Neural progenitor cell (in vitro differentiated cells): ENCODE data around the gene NR2C2. TPM values are rescaled to one million over a fixed set of nuclear protein-coding genes. Genes with fewer than 3 reads are reported as not detected.

ENCODE experiments used
- DNase-seq: peaks from one replicate; pipeline ENCODE4 v3.0.0-alpha.2; 2016; ENCODE audit warnings: low spot score
- H2AFZ ChIP-seq: fragments of 200-600 bp; sonication (generic); replicated peaks from 2 replicates; pipeline ENCODE4 v1.6.1; 2016; ENCODE audit warnings: antibody characterized with exemption
- H3F3A ChIP-seq: fragments of 200-600 bp; sonication (generic); 2 replicates; pipeline ENCODE4 v1.6.1; 2016; ENCODE audit warnings: antibody characterized with exemption, low read depth
- H3K27ac ChIP-seq: fragments of 200-600 bp; sonication (generic); 2 replicates; pipeline ENCODE4 v1.5.1; 2016; ENCODE audit warnings: mild to moderate bottlenecking
- H3K27me3 ChIP-seq: fragments of 200-600 bp; sonication (generic); 2 replicates; pipeline ENCODE4 v1.6.1; 2016; ENCODE audit warnings: mild to moderate bottlenecking, moderate library complexity
- H3K36me3 ChIP-seq: fragments of 200-600 bp; sonication (generic); 2 replicates; pipeline ENCODE4 v1.5.1; 2016
- H3K4me1 ChIP-seq: fragments of 200-600 bp; sonication (generic); 2 replicates; pipeline ENCODE4 v1.6.1; 2016; ENCODE audit warnings: mixed run types
- H3K4me2 ChIP-seq: fragments of 200-600 bp; sonication (generic); 2 replicates; pipeline ENCODE4 v1.6.1; 2016
- H3K4me3 ChIP-seq: fragments of 200-600 bp; sonication (generic); 2 replicates; pipeline ENCODE4 v1.5.1; 2016
- H3K79me2 ChIP-seq: fragments of 200-600 bp; sonication (generic); 2 replicates; pipeline ENCODE4 v1.6.1; 2016; ENCODE audit warnings: low read depth
- H3K9ac ChIP-seq: fragments of 200-600 bp; sonication (generic); 2 replicates; pipeline ENCODE4 v1.6.1; 2016
- H3K9me3 ChIP-seq: fragments of 200-600 bp; sonication (generic); 2 replicates; pipeline ENCODE4 v1.5.1; 2016; ENCODE audit warnings: low read depth
- H4K20me1 ChIP-seq: fragments of 200-600 bp; sonication (generic); 2 replicates; pipeline ENCODE4 v1.6.1; 2016; ENCODE audit warnings: low read depth
- H3K27ac Mint-ChIP-seq: 3 replicates; pipeline ENCODE4 v1.8.0; 2021; ENCODE audit warnings: mixed read lengths
- H3K27me3 Mint-ChIP-seq: 2 replicates; pipeline ENCODE4 v1.8.0; 2022; ENCODE audit warnings: low read depth, mild to moderate bottlenecking, inconsistent platforms, moderate library complexity, mixed read lengths; ENCODE audit not compliant: insufficient read depth
- H3K36me3 Mint-ChIP-seq: 3 replicates; pipeline ENCODE4 v1.8.0; 2021; ENCODE audit warnings: mixed read lengths
- H3K4me1 Mint-ChIP-seq: 3 replicates; pipeline ENCODE4 v1.8.0; 2021; ENCODE audit warnings: mixed read lengths
- H3K4me3 Mint-ChIP-seq: 3 replicates; pipeline ENCODE4 v1.8.0; 2021; ENCODE audit warnings: mild to moderate bottlenecking, moderate library complexity, mixed read lengths
- H3K9me3 Mint-ChIP-seq: 3 replicates; pipeline ENCODE4 v1.8.0; 2020; ENCODE audit warnings: mixed read lengths
- CTCF ChIP-seq: fragments of 200-600 bp; sonication (generic); IDR thresholded peaks from 2 replicates; pipeline ENCODE4 v1.5.1; 2017; ENCODE audit warnings: antibody characterized with exemption, mild to moderate bottlenecking
- EZH2 ChIP-seq: fragments of 200-600 bp; sonication (generic); IDR thresholded peaks from 2 replicates; pipeline ENCODE4 v1.6.1; 2017; ENCODE audit warnings: antibody characterized with exemption, mild to moderate bottlenecking, moderate library complexity
- EZH2phosphoT487 ChIP-seq: fragments of 200-600 bp; sonication (generic); IDR thresholded peaks from 2 replicates; pipeline ENCODE4 v1.6.1; 2017; ENCODE audit warnings: antibody characterized with exemption
- total RNA-seq: library from RNA; depleted of rRNA; stranded (reverse); fragments of >200 nt; gene quantifications from 2 replicates; pipeline ENCODE4 v1.2.3, GENCODE V29; 2015; ENCODE audit warnings: low replicate concordance

NR2C2 gene
- total RNA-seq, 1 donor from 2014 or later, result 57.3 TPM

DNA sequence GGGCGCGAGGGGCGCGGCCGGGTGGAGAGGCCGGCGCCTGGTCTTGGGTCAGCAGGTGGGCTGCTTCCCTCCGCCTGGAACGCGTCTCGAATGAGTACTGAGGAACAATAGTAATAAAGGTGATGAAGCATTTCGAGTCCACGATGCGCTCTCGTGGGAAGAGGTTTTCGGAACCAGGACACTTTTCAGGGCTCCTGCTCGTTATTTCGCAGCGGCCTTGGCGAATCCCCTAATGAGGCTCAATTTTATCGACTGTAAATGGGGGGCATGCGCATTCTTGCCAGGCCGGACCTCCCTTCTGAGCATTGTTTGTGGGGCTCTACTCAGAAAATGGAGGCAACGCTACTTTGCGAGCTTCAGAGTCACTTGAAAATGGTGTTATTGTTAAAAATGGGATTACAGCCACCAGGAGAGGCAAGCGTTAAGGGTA lies 1.2 kb downstream of the NR2C2 start:
- peaks cover 57% of the 10 kb centered on the region for H4K20me1 ChIP-seq
- Mint-ChIP-seq H3K9me3 (no peaks in the 10 kb centered on the region), H3K27me3 (no peaks in the 10 kb centered on the region), H3K4me3 (peak overlapping the region; percentile 96), H3K27ac (peak overlapping the region; percentile 23), H3K36me3 (peaks cover 14% of the 10 kb centered on the region), H3K4me1 (peaks cover 20% of the 10 kb centered on the region)
- H2AFZ ChIP-seq, result peak overlapping the region; percentile 79
- no peak overlapping the region for H3K27ac ChIP-seq
- H3K27me3 ChIP-seq, result no peaks in the 10 kb centered on the region
- H3K36me3 ChIP-seq, result peaks cover 7% of the 10 kb centered on the region
- H3K4me2 ChIP-seq, result peak overlapping the region; percentile 92
- peaks cover 46% of the 10 kb centered on the region for H3F3A ChIP-seq
- H3K4me3 ChIP-seq, result peak overlapping the region; percentile 99
- TF ChIP-seq EZH2phosphoT487 (no peak), CTCF (no peak), EZH2 (no peak)
- no peak for DNase-seq
- peaks cover 90% of the 10 kb centered on the region for H3K79me2 ChIP-seq
- H3K9ac ChIP-seq, result peak overlapping the region; percentile 33
- H3K9me3 ChIP-seq, result no peaks in the 10 kb centered on the region
- peaks cover 22% of the 10 kb centered on the region for H3K4me1 ChIP-seq

DNA sequence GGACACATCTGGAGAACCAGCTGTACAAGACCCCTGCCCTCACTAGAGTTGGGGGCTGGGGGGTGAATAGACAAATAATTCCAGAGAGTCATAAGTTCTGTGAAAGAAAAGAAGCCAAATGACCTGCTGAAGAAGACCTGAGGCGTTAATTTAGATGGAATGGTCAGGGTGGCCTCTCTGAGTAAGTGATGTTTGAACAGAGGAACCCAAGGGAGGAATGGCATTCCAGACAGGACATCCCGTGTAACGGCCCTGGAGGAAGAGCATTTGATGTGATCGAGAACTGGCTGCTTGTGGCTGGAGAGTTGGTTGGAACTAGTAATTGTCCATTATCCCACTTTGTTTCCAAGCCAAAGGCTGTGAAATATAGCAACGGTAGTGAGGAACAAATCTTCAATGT lies 1.7 kb downstream of the NR2C2 start:
- peak overlapping the region; percentile 79 for H2AFZ ChIP-seq
- no peak overlapping the region for H3K27ac ChIP-seq
- no peak for TF ChIP-seq EZH2
- TF ChIP-seq EZH2phosphoT487, result no peak
- no peak for TF ChIP-seq CTCF
- H3K4me1 ChIP-seq, result peaks cover 22% of the 10 kb centered on the region
- DNase-seq, result peak; percentile 27
- H3K36me3 Mint-ChIP-seq, result peaks cover 13% of the 10 kb centered on the region
- peaks cover 46% of the 10 kb centered on the region for H3F3A ChIP-seq
- H3K27ac Mint-ChIP-seq, result peak overlapping the region; percentile 23
- H3K9me3 Mint-ChIP-seq, result no peaks in the 10 kb centered on the region
- peaks cover 6% of the 10 kb centered on the region for H3K36me3 ChIP-seq
- no peaks in the 10 kb centered on the region for H3K27me3 ChIP-seq
- H3K79me2 ChIP-seq, result peaks cover 90% of the 10 kb centered on the region
- peak overlapping the region; percentile 96 for H3K4me3 Mint-ChIP-seq
- H3K4me3 ChIP-seq, result peak overlapping the region; percentile 99
- peaks cover 20% of the 10 kb centered on the region for H3K4me1 Mint-ChIP-seq
- H3K4me2 ChIP-seq, result peak overlapping the region; percentile 92
- H3K9me3 ChIP-seq, result no peaks in the 10 kb centered on the region
- H4K20me1 ChIP-seq, result peaks cover 51% of the 10 kb centered on the region
- H3K9ac ChIP-seq, result peak overlapping the region; percentile 33
- no peaks in the 10 kb centered on the region for H3K27me3 Mint-ChIP-seq

DNA sequence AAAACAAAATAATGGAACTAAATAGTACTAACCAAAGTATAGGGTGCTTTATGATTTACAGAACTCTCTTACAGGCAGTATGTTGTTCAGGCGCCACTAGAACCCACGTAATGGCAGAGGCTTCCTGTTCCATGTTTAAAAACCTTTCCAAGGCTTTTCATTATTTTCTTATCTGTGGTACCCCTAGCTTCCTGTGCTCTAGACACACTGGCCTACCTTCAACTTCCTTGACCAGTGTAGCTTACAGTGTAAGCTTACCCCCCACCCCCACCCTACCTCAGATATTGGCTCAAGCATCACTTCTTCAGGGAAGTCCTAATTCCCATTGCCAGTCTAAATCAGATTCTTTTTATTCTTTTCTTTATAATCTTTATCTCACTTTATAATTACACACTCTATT lies 2.9 kb downstream of the NR2C2 start:
- no peak overlapping the region for H3K27ac Mint-ChIP-seq
- Histone ChIP-seq H3K4me3 (no peak overlapping the region), H3F3A (peaks cover 35% of the 10 kb centered on the region), H3K4me1 (peaks cover 22% of the 10 kb centered on the region), H3K4me2 (peak overlapping the region; percentile 92), H2AFZ (no peak overlapping the region), H3K27ac (no peak overlapping the region), H3K36me3 (no peaks in the 10 kb centered on the region), H3K9ac (no peak overlapping the region), H3K79me2 (peaks cover 90% of the 10 kb centered on the region), H3K27me3 (no peaks in the 10 kb centered on the region), H3K9me3 (no peaks in the 10 kb centered on the region), H4K20me1 (peaks cover 40% of the 10 kb centered on the region)
- TF ChIP-seq CTCF (no peak), EZH2phosphoT487 (no peak), EZH2 (no peak)
- peaks cover 20% of the 10 kb centered on the region for H3K4me1 Mint-ChIP-seq
- no peaks in the 10 kb centered on the region for H3K9me3 Mint-ChIP-seq
- H3K4me3 Mint-ChIP-seq, result no peak overlapping the region
- H3K27me3 Mint-ChIP-seq, result no peaks in the 10 kb centered on the region
- H3K36me3 Mint-ChIP-seq, result peaks cover 10% of the 10 kb centered on the region
- DNase-seq, result no peak
